H1 (cell line): ENCODE measurements around the gene TTC33. TPM values are rescaled to one million over a fixed set of nuclear protein-coding genes. Genes with fewer than 3 reads are reported as not detected.

ENCODE experiments used
- CBX5 ChIP-seq: fragments of 300-800, 300-1000 bp; sonication (generic); IDR thresholded peaks from 2 replicates; pipeline ENCODE4 v1.7.1; 2016; ENCODE audit warnings: antibody characterized with exemption, low read length, low read depth
- CEBPB ChIP-seq: IDR thresholded peaks from 2 replicates; pipeline ENCODE4 v1.6.1; 2012; ENCODE audit warnings: low read depth, low read length
- CHD2 ChIP-seq: IDR thresholded peaks from 2 replicates; pipeline ENCODE4 v1.6.1; 2012; ENCODE audit warnings: low read length, improper control_type of control experiment
- SUZ12 ChIP-seq: fragments of 200-600 bp; sonication (generic); IDR thresholded peaks from 2 replicates; pipeline ENCODE4 v1.6.1; 2012; ENCODE audit warnings: mild to moderate bottlenecking, inconsistent platforms, low read length, moderate library complexity, mixed read lengths
- polyA plus RNA-seq, 7 experiments: library from polyadenylated mRNA; depleted of rRNA in 3 of 7; stranded (reverse) in 5 of 7; unstranded in 2 of 7; fragments of >200 nt in 5 of 7; fragments of 200-250 nt in 2 of 7; gene quantifications; 1 replicate in 5 of 7; 2 replicates in 1 of 7; 4 replicates in 1 of 7; pipeline versions ENCODE4 v1.2.1 to v1.2.3, GENCODE V29; 2011 to 2013; ENCODE audit warnings: missing spikeins in 2 of 7, mixed read lengths in 2 of 7
- total RNA-seq: library from RNA; stranded (reverse); fragmentation: NEBNext Ultra II Directional; extraction: Animal tissue kit (Norgen Biotek cat#: 25700); gene quantifications from 2 replicates; pipeline ENCODE4 v1.2.1, GENCODE V29; 2021

Gene TTC33
- total and polyA plus RNA-seq, 2 of the 8 experiments (the other 6 are each of a cell fraction or from before 2014, with no cell fraction given), result 1.2 to 12.6 TPM

DNA sequence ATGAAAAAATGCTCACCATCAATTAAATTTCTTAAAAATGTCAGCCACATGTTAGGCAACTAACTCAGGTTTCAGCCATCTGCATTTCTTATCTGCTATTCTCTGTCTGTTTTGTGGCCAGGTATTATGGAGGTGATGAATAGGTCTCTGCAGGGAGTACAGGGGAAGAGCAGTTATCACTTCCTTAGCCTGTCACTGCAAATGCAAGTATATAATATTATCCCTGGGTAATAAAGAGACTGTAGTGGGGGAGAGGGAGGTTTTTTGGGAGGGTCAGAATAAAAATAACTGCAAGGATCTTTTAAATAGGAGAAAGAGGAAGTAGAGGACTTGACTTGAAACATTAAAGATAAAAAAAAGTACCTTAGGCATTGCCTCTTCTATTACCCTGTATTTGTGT, 125.6 kb downstream of the TTC33 start (continued):
- no peak for TF ChIP-seq CHD2
- TF ChIP-seq CBX5, result no peak
- TF ChIP-seq SUZ12, result no peak
- TF ChIP-seq CEBPB, result no peak
